ENCODE results near the gene ST3GAL3.

GRCh38 chr1:43802356-43802980 lies 95.1 kb downstream of the ST3GAL3 start:
- TF ChIP-seq CTCF (conservative IDR thresholded peaks at IDR 0.05) (no peak), ZFX (IDR thresholded peaks at IDR 0.05) (no peak)

Data from C4-2B (cell line).